H9 (cell line): ENCODE results near the gene OR2M2. TPM values are rescaled to one million over a fixed set of nuclear protein-coding genes. Genes with fewer than 3 reads are reported as not detected.

ENCODE experiments used
- DNase-seq: peaks from one replicate; pipeline ENCODE4 v3.0.0-alpha.2; 2017
- H2AFZ ChIP-seq: one replicate; pipeline ENCODE4 v1.6.1; 2013; ENCODE audit warnings: mild to moderate bottlenecking, low read length, control low read depth, moderate library complexity
- H2AK5ac ChIP-seq: 2 replicates; pipeline ENCODE4 v1.6.1; 2013; ENCODE audit warnings: low read length, control low read depth, mixed read lengths; ENCODE audit not compliant: insufficient read length
- H2BK120ac ChIP-seq: one replicate; pipeline ENCODE4 v1.6.1; 2013; ENCODE audit warnings: low read depth, mild to moderate bottlenecking, low read length, control low read depth, inconsistent platforms; ENCODE audit not compliant: poor library complexity, severe bottlenecking
- H2BK12ac ChIP-seq: 2 replicates; pipeline ENCODE4 v1.6.1; 2013; ENCODE audit warnings: low read length, control low read depth, mixed read lengths, low read depth; ENCODE audit not compliant: insufficient read length
- H2BK15ac ChIP-seq: 2 replicates; pipeline ENCODE4 v1.6.1; 2013; ENCODE audit warnings: low read depth, low read length, control low read depth
- H2BK20ac ChIP-seq: one replicate; pipeline ENCODE4 v1.6.1; 2013; ENCODE audit warnings: low read depth, mild to moderate bottlenecking, low read length, control low read depth, inconsistent platforms; ENCODE audit not compliant: poor library complexity, severe bottlenecking
- H2BK5ac ChIP-seq: 2 replicates; pipeline ENCODE4 v1.6.1; 2013; ENCODE audit warnings: low read length, control low read depth, mixed read lengths; ENCODE audit not compliant: insufficient read length
- H3K14ac ChIP-seq: 2 replicates; pipeline ENCODE4 v1.6.1; 2013; ENCODE audit warnings: low read length, control low read depth; ENCODE audit not compliant: insufficient read depth
- H3K18ac ChIP-seq: 2 replicates; pipeline ENCODE4 v1.6.1; 2013; ENCODE audit warnings: low read depth, mild to moderate bottlenecking, mixed read lengths, low read length, control low read depth; ENCODE audit not compliant: insufficient read length
- H3K23ac ChIP-seq: 2 replicates; pipeline ENCODE4 v1.6.1; 2013; ENCODE audit warnings: low read length, control low read depth, mixed read lengths, low read depth; ENCODE audit not compliant: insufficient read length
- H3K23me2 ChIP-seq: 2 replicates; pipeline ENCODE4 v1.6.1; 2013; ENCODE audit warnings: low read depth, mild to moderate bottlenecking, mixed read lengths, low read length, control low read depth; ENCODE audit not compliant: insufficient read length, poor library complexity, severe bottlenecking
- H3K27ac ChIP-seq: 2 replicates; pipeline ENCODE4 v1.5.1; 2013; ENCODE audit warnings: low read length, control low read depth, mixed read lengths, low read depth; ENCODE audit not compliant: insufficient read length
- H3K27me3 ChIP-seq: 2 replicates; pipeline ENCODE4 v1.6.1; 2013; ENCODE audit warnings: low read length, control low read depth, inconsistent platforms; ENCODE audit not compliant: insufficient read depth
- H3K4ac ChIP-seq: 2 replicates; pipeline ENCODE4 v1.6.1; 2013; ENCODE audit warnings: low read depth, mild to moderate bottlenecking, control low read depth, inconsistent platforms, low read length, moderate library complexity
- H3K4me1 ChIP-seq: 2 replicates; pipeline ENCODE4 v1.6.1; 2013; ENCODE audit warnings: low read length, control low read depth, inconsistent platforms; ENCODE audit not compliant: insufficient read depth
- H3K4me2 ChIP-seq: 2 replicates; pipeline ENCODE4 v1.6.1; 2013; ENCODE audit warnings: low read length, control low read depth, mixed read lengths; ENCODE audit not compliant: insufficient read length, insufficient read depth
- H3K56ac ChIP-seq: 2 replicates; pipeline ENCODE4 v1.6.1; 2013; ENCODE audit warnings: low read depth, mild to moderate bottlenecking, mixed read lengths, low read length, control low read depth; ENCODE audit not compliant: insufficient read length
- H3K79me1 ChIP-seq: 2 replicates; pipeline ENCODE4 v1.6.1; 2013; ENCODE audit warnings: low read depth, mild to moderate bottlenecking, moderate library complexity, low read length, control low read depth, inconsistent platforms; ENCODE audit not compliant: insufficient read depth, poor library complexity, severe bottlenecking
- H3K79me2 ChIP-seq: 2 replicates; pipeline ENCODE4 v1.6.1; 2013; ENCODE audit warnings: low read length, control low read depth, inconsistent platforms; ENCODE audit not compliant: insufficient read depth
- H3K9ac ChIP-seq: 2 replicates; pipeline ENCODE4 v1.6.1; 2013; ENCODE audit warnings: low read length, control low read depth, mixed read lengths; ENCODE audit not compliant: insufficient read length; ENCODE audit errors: extremely low read depth
- H3K9me3 ChIP-seq: one replicate; pipeline ENCODE4 v1.6.1; 2013; ENCODE audit warnings: low read depth, low read length, inconsistent platforms; ENCODE audit not compliant: control insufficient read depth
- H3T11ph ChIP-seq: one replicate; pipeline ENCODE4 v1.6.1; 2013; ENCODE audit warnings: mild to moderate bottlenecking, low read length, control low read depth, inconsistent platforms
- H4K20me1 ChIP-seq: one replicate; pipeline ENCODE4 v1.6.1; 2013; ENCODE audit not compliant: control insufficient read depth, insufficient read length, insufficient read depth
- H4K5ac ChIP-seq: 2 replicates; pipeline ENCODE4 v1.6.1; 2013; ENCODE audit warnings: low read depth, mild to moderate bottlenecking, mixed read lengths, low read length, control low read depth; ENCODE audit not compliant: insufficient read length
- H4K8ac ChIP-seq: replicated peaks from 2 replicates; pipeline ENCODE4 v1.6.1; 2013; ENCODE audit warnings: low read length, control low read depth, mixed read lengths, low read depth; ENCODE audit not compliant: insufficient read length
- H4K91ac ChIP-seq: 2 replicates; pipeline ENCODE4 v1.6.1; 2013; ENCODE audit warnings: low read depth, mild to moderate bottlenecking, moderate library complexity, mixed read lengths, low read length, control low read depth; ENCODE audit not compliant: insufficient read length
- H3K27ac Mint-ChIP-seq, 3 experiments: 2 replicates in 2 of 3; 3 replicates in 1 of 3; pipeline ENCODE4 v1.8.0; 2020 to 2021; ENCODE audit warnings: mixed read lengths in 3 of 3, mild to moderate bottlenecking in 1 of 3, moderate library complexity in 1 of 3
- H3K27me3 Mint-ChIP-seq: 2 replicates; pipeline ENCODE4 v1.8.0; 2021; ENCODE audit warnings: low read depth, mild to moderate bottlenecking, moderate library complexity, mixed read lengths
- H3K36me3 Mint-ChIP-seq, 3 experiments: 2 replicates in 2 of 3; 3 replicates in 1 of 3; pipeline ENCODE4 v1.8.0; 2020 to 2021; ENCODE audit warnings: low read depth in 3 of 3, mixed read lengths in 3 of 3; ENCODE audit not compliant: insufficient read depth in 1 of 3
- H3K4me1 Mint-ChIP-seq, 2 experiments: 2 replicates each; pipeline ENCODE4 v1.8.0; 2020; ENCODE audit warnings: mixed read lengths in 2 of 2
- H3K4me3 Mint-ChIP-seq, 2 experiments: 2 replicates in 1 of 2; 3 replicates in 1 of 2; pipeline ENCODE4 v1.8.0; 2020 to 2021; ENCODE audit warnings: mild to moderate bottlenecking in 2 of 2, mixed read lengths in 2 of 2, moderate library complexity in 1 of 2
- H3K9me3 Mint-ChIP-seq, 2 experiments: 2 replicates in 1 of 2; 3 replicates in 1 of 2; pipeline ENCODE4 v1.8.0; 2020; ENCODE audit warnings: mild to moderate bottlenecking in 2 of 2, mixed read lengths in 2 of 2, moderate library complexity in 1 of 2
- WGBS: extraction: QIAGEN DNeasy Blood & Tissue Kit; methylation state at CpG from one replicate; pipeline ENCODE4 v1.1.7; 2013; ENCODE audit warnings: missing lambda C conversion rate, low lambda C conversion rate, mixed read lengths; ENCODE audit not compliant: insufficient read length; ENCODE audit errors: extremely low coverage; 5-methylcytosine and 5-hydroxymethylcytosine counted together
- total RNA-seq: library from RNA; stranded (reverse); gene quantifications from 2 replicates; pipeline ENCODE4 v1.2.1, GENCODE V29; 2021
- TF ChIP-seq, protein P1 (sequence below): fragments of 200-600 bp; sonication (generic); conservative IDR thresholded peaks from 3 replicates; pipeline ENCODE4 v1.8.0; 2021; ENCODE audit warnings: antibody characterized with exemption, mild to moderate bottlenecking

The OR2M2 gene
- total RNA-seq, 1 experiment from 2014 or later = not detected

DNA sequence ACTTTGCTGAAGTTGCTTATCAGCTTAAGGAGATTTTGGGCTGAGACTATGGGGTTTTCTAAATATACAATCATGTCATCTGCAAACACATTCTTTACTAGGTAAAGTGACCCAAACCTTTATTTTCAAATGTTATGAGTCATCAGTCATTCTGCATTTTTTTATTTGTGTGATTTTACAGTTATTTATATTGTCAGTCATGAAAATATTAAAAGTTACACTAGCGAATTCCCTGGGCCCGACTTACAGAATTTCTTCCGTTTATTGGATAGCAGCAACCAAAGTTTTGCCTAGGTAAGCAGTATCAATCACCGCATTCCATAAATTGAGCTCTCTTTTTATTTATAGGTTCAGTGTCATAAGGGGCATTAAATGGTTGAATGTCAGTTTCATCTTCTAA lies 15.9 kb upstream of the OR2M2 start:
- Mint-ChIP-seq H3K4me1 (no peaks in the 10 kb centered on the region), H3K4me3 (no peak overlapping the region), H3K27ac (no peak overlapping the region), H3K36me3 (peaks cover 0 to 8% (median 0%) of the 10 kb centered on the region in 3 experiments; a peak in 3 of 7 replicates), H3K27me3 (no peaks in the 10 kb centered on the region), H3K9me3 (peaks cover 72 to 73% of the 10 kb centered on the region in 2 experiments)
- H3K56ac ChIP-seq = no peak overlapping the region
- H2BK15ac ChIP-seq = no peak overlapping the region
- no peak overlapping the region for H4K8ac ChIP-seq
- H3K4ac ChIP-seq = no peak overlapping the region
- H2AFZ ChIP-seq = no peak overlapping the region
- no peaks in the 10 kb centered on the region for H3K4me1 ChIP-seq
- H3K23ac ChIP-seq = no peak overlapping the region
- H3K9me3 ChIP-seq = peaks cover 45% of the 10 kb centered on the region
- no peak overlapping the region for H2BK12ac ChIP-seq
- H3K27me3 ChIP-seq = no peaks in the 10 kb centered on the region
- no peaks in the 10 kb centered on the region for H3K23me2 ChIP-seq
- no peak overlapping the region for H3K14ac ChIP-seq
- WGBS = no CpG with 5 or more reads among the region's 4 CpGs
- no peak overlapping the region for H3K27ac ChIP-seq
- H4K5ac ChIP-seq = no peak overlapping the region
- H2BK5ac ChIP-seq = no peak overlapping the region
- no peak overlapping the region for H3T11ph ChIP-seq
- no peaks in the 10 kb centered on the region for H4K20me1 ChIP-seq
- H3K18ac ChIP-seq = no peak overlapping the region
- no peak overlapping the region for H4K91ac ChIP-seq
- no peak overlapping the region for H2AK5ac ChIP-seq
- no peak for DNase-seq
- no peak overlapping the region for H2BK20ac ChIP-seq
- no peaks in the 10 kb centered on the region for H3K79me1 ChIP-seq
- no peak overlapping the region for H3K9ac ChIP-seq
- no peaks in the 10 kb centered on the region for H3K79me2 ChIP-seq
- TF ChIP-seq, protein P1, sequence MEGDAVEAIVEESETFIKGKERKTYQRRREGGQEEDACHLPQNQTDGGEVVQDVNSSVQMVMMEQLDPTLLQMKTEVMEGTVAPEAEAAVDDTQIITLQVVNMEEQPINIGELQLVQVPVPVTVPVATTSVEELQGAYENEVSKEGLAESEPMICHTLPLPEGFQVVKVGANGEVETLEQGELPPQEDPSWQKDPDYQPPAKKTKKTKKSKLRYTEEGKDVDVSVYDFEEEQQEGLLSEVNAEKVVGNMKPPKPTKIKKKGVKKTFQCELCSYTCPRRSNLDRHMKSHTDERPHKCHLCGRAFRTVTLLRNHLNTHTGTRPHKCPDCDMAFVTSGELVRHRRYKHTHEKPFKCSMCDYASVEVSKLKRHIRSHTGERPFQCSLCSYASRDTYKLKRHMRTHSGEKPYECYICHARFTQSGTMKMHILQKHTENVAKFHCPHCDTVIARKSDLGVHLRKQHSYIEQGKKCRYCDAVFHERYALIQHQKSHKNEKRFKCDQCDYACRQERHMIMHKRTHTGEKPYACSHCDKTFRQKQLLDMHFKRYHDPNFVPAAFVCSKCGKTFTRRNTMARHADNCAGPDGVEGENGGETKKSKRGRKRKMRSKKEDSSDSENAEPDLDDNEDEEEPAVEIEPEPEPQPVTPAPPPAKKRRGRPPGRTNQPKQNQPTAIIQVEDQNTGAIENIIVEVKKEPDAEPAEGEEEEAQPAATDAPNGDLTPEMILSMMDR = no peak
- no peak overlapping the region for H2BK120ac ChIP-seq
- no peak overlapping the region for H3K4me2 ChIP-seq
